Panc1 (cell line): ENCODE measurements around the gene GDPD1.

ENCODE experiments used
- CTCF ChIP-seq: fragments of 450-650 bp; IDR thresholded peaks from 2 replicates; pipeline ENCODE4 v1.5.1; 2017; ENCODE audit warnings: mild to moderate bottlenecking
- POLR2AphosphoS5 ChIP-seq: IDR thresholded peaks from 2 replicates; pipeline ENCODE4 v1.6.1; 2012; ENCODE audit warnings: mild to moderate bottlenecking, low read depth, low read length, moderate library complexity

- no peak for TF ChIP-seq CTCF
- no peak for TF ChIP-seq POLR2AphosphoS5
Measured at GRCh38 chr17:59299400-59300092, 79.2 kb downstream of the GDPD1 start.
